ENCODE results near the gene TMEM225. TPM values are rescaled to one million over a fixed set of nuclear protein-coding genes. Genes with fewer than 3 reads are reported as not detected.

The TMEM225 gene
- polyA plus RNA-seq, 1 experiment, result not detected

DNA sequence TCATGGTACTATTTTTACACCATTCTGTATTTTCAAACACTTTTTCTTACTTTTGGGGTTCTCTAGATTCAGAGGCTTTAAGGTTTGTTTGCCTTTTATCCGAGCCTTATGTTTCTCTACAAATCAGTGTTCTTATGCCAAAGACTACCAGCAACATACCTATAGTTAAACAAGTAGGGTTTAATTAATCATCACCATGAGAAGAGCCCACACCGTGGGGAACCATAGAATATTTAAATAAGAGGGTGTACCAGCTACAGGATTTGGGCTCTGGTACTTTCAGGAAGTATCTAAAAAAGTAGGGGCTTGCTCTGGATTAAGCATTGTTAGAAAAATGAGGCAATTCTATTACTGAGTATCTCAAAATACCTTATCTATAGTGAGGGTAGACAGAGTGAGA is 25.7 kb downstream of the TMEM225 start:
- no peak for DNase-seq (ENCODE audit: low read depth)
- H3K27me3 ChIP-seq (ENCODE audit: control insufficient read depth, insufficient read depth, low read length), result no peaks in the 10 kb centered on the region
- no peaks in the 10 kb centered on the region for H3K36me3 ChIP-seq (ENCODE audit: control insufficient read depth, insufficient read depth, low read length)
- no peak for TF ChIP-seq CTCF (IDR thresholded peaks at IDR 0.05; ENCODE audit: insufficient read depth, low read depth, low read length)
- no peak overlapping the region for H3K4me3 ChIP-seq (ENCODE audit: low read depth, low read length)
- ChIA-PET CTCF (no interaction called here), POLR2A (no interaction called here)

GRCh38 chr11:123856444-123856843 is 29.0 kb downstream of the TMEM225 start:
- TF ChIP-seq CTCF (IDR thresholded peaks at IDR 0.05; ENCODE audit: insufficient read depth, low read depth, low read length), result no peak
- ChIA-PET CTCF (no interaction called here), POLR2A (no interaction called here)
- no peaks in the 10 kb centered on the region for H3K27me3 ChIP-seq (ENCODE audit: control insufficient read depth, insufficient read depth, low read length)
- no peaks in the 10 kb centered on the region for H3K36me3 ChIP-seq (ENCODE audit: control insufficient read depth, insufficient read depth, low read length)
- DNase-seq (ENCODE audit: low read depth), result no peak
- no peak overlapping the region for H3K4me3 ChIP-seq (ENCODE audit: low read depth, low read length)

- no peak for TF ChIP-seq CTCF (IDR thresholded peaks at IDR 0.05; ENCODE audit: insufficient read depth, low read depth, low read length)
- H3K36me3 ChIP-seq (ENCODE audit: control insufficient read depth, insufficient read depth, low read length), result no peaks in the 10 kb centered on the region
- CTCF ChIA-PET, result no interaction called here
- H3K4me3 ChIP-seq (ENCODE audit: low read depth, low read length), result no peak overlapping the region
- POLR2A ChIA-PET, result no interaction called here
- H3K27me3 ChIP-seq (ENCODE audit: control insufficient read depth, insufficient read depth, low read length), result no peaks in the 10 kb centered on the region
- DNase-seq (ENCODE audit: low read depth), result no peak
Observed at GRCh38 chr11:123853038-123853437, 32.4 kb downstream of the TMEM225 start.

GRCh38 chr11:123852321-123852720 is 33.1 kb downstream of the TMEM225 start:
- no peak overlapping the region for H3K4me3 ChIP-seq (ENCODE audit: low read depth, low read length)
- no peak for DNase-seq (ENCODE audit: low read depth)
- ChIA-PET CTCF (no interaction called here), POLR2A (no interaction called here)
- TF ChIP-seq CTCF (IDR thresholded peaks at IDR 0.05; ENCODE audit: insufficient read depth, low read depth, low read length), result no peak
- no peaks in the 10 kb centered on the region for H3K27me3 ChIP-seq (ENCODE audit: control insufficient read depth, insufficient read depth, low read length)
- H3K36me3 ChIP-seq (ENCODE audit: control insufficient read depth, insufficient read depth, low read length), result no peaks in the 10 kb centered on the region

DNA sequence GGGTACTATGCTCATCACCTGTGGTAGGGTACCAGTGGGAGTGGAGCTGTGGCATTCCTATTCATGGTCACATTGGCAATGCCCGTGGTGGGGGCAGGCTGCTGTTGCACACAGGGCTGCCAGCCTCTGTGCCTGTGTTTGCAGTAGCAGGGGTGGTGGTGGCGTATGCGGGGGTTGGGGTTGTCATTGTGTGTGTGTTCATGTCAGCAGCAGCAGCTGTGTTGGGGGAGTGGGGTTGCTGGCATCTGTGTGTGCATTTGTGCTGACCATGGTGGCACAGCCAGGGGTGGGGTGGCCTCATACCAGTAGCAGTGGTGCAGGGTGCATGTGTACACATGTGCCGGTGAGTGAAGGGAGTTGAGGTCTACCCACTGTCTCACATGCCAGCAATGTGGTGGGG is 34.4 kb downstream of the TMEM225 start:
- Histone ChIP-seq H3K4me3 (ENCODE audit: low read depth, low read length) (no peak overlapping the region), H3K27me3 (ENCODE audit: control insufficient read depth, insufficient read depth, low read length) (no peaks in the 10 kb centered on the region), H3K36me3 (ENCODE audit: control insufficient read depth, insufficient read depth, low read length) (no peaks in the 10 kb centered on the region)
- ChIA-PET POLR2A (no interaction called here), CTCF (no interaction called here)
- no peak for DNase-seq (ENCODE audit: low read depth)
- TF ChIP-seq CTCF (IDR thresholded peaks at IDR 0.05; ENCODE audit: insufficient read depth, low read depth, low read length), result no peak

Data from BJ (cell line).